Activated CD8-positive, alpha-beta memory T cell treated with anti-CD3 and anti-CD28 coated beads, Interleukin-2, amount 50 U/mL, for 4 hours (primary cell): ENCODE data around the gene NFRKB.

Experiments used
- DNase-seq: peaks from one replicate; pipeline ENCODE4 v3.0.0-alpha.2; 2020

Gene NFRKB

GRCh38 chr11:129895126-129896041 lies at the start of gene NFRKB:
NFRKB (minus strand) TSS chr11:129895578; CDS start chr11:129892849, 2,729 bp downstream.
- peak; percentile 88 for DNase-seq

- DNase-seq, result no peak
Observed at GRCh38 chr11:129944696-129945095, 49.3 kb upstream of the NFRKB start.

- no peak for DNase-seq
Observed at GRCh38 chr11:129943036-129943435, 47.7 kb upstream of the NFRKB start.

- no peak for DNase-seq
Observed at GRCh38 chr11:129939510-129939909, 44.1 kb upstream of the NFRKB start.

GRCh38 chr11:129938764-129939163 lies 43.4 kb upstream of the NFRKB start:
- no peak for DNase-seq

GRCh38 chr11:129937592-129938238 lies 42.3 kb upstream of the NFRKB start:
- no peak for DNase-seq

- DNase-seq, result no peak
Observed at GRCh38 chr11:129935723-129936122, 40.3 kb upstream of the NFRKB start.

- no peak for DNase-seq
Observed at GRCh38 chr11:129933891-129934290, 38.5 kb upstream of the NFRKB start.

- no peak for DNase-seq
Observed at GRCh38 chr11:129933262-129933661, 37.9 kb upstream of the NFRKB start.

GRCh38 chr11:129932381-129933067 lies 37.1 kb upstream of the NFRKB start:
- no peak for DNase-seq

- no peak for DNase-seq
Observed at GRCh38 chr11:129930743-129931142, 35.4 kb upstream of the NFRKB start.

GRCh38 chr11:129930296-129930695 lies 34.9 kb upstream of the NFRKB start:
- no peak for DNase-seq

- no peak for DNase-seq
Observed at GRCh38 chr11:129929721-129930120, 34.3 kb upstream of the NFRKB start.

- no peak for DNase-seq
Observed at GRCh38 chr11:129928923-129929692, 33.7 kb upstream of the NFRKB start.

- DNase-seq, result no peak
Observed at GRCh38 chr11:129922674-129923073, 27.3 kb upstream of the NFRKB start.

GRCh38 chr11:129918361-129918760 lies 23.0 kb upstream of the NFRKB start:
- no peak for DNase-seq

- DNase-seq, result no peak
Observed at GRCh38 chr11:129917231-129917630, 21.9 kb upstream of the NFRKB start.

- DNase-seq, result no peak
Observed at GRCh38 chr11:129911298-129911697, 15.9 kb upstream of the NFRKB start.

GRCh38 chr11:129910360-129910759 lies 15.0 kb upstream of the NFRKB start:
- no peak for DNase-seq

- no peak for DNase-seq
Observed at GRCh38 chr11:129905402-129905801, 10.0 kb upstream of the NFRKB start.

- no peak for DNase-seq
Observed at GRCh38 chr11:129896062-129896461, 684 bp upstream of the NFRKB start.

GRCh38 chr11:129894278-129895125 lies 876 bp downstream of the NFRKB start:
- no peak for DNase-seq
